H1 (cell line): ENCODE results near the gene CRYGS. TPM values are rescaled to one million over a fixed set of nuclear protein-coding genes. Genes with fewer than 3 reads are reported as not detected.
A peak's percentile ranks its signal among the peaks of the same experiment; 100 is the strongest.

Experiments
- CBX8 ChIP-seq: fragments of 300-800, 300-1000 bp; sonication (generic); IDR thresholded peaks from 2 replicates; pipeline ENCODE4 v1.7.1; 2016; ENCODE audit warnings: low read depth, low read length, borderline replicate concordance
- RAD21 ChIP-seq, 2 experiments: IDR thresholded peaks in 1 of 2; conservative IDR thresholded peaks in 1 of 2; 2 replicates each; pipeline ENCODE4 v1.6.1; 2011; ENCODE audit warnings: low read depth in 2 of 2, low read length in 2 of 2, improper control_type of control experiment in 1 of 2, inconsistent platforms in 1 of 2, mild to moderate bottlenecking in 1 of 2, moderate library complexity in 1 of 2
- RXRA ChIP-seq: IDR thresholded peaks from 2 replicates; pipeline ENCODE4 v1.6.1; 2011; ENCODE audit warnings: low read depth, mild to moderate bottlenecking, low read length, moderate library complexity; ENCODE audit not compliant: insufficient read depth
- TAF1 ChIP-seq: IDR thresholded peaks from 2 replicates; pipeline ENCODE4 v1.6.1; 2011; ENCODE audit warnings: mild to moderate bottlenecking, low read depth, low read length
- TAF7 ChIP-seq: optimal IDR thresholded peaks from 2 replicates; pipeline ENCODE3; 2011; ENCODE audit warnings: low read depth, mild to moderate bottlenecking, inconsistent platforms, low read length, moderate library complexity, borderline replicate concordance
- polyA plus RNA-seq, 7 experiments: library from polyadenylated mRNA; depleted of rRNA in 3 of 7; stranded (reverse) in 5 of 7; unstranded in 2 of 7; fragments of >200 nt in 5 of 7; fragments of 200-250 nt in 2 of 7; gene quantifications; 1 replicate in 5 of 7; 2 replicates in 1 of 7; 4 replicates in 1 of 7; pipeline versions ENCODE4 v1.2.1 to v1.2.3, GENCODE V29; 2011 to 2013; ENCODE audit warnings: missing spikeins in 2 of 7, mixed read lengths in 2 of 7
- total RNA-seq: library from RNA; stranded (reverse); fragmentation: NEBNext Ultra II Directional; extraction: Animal tissue kit (Norgen Biotek cat#: 25700); gene quantifications from 2 replicates; pipeline ENCODE4 v1.2.1, GENCODE V29; 2021
- TF ChIP-seq, protein P1 (sequence below): fragments of 300-600 bp; sonication (generic); IDR thresholded peaks from 2 replicates; pipeline ENCODE4 v1.7.1; 2012; ENCODE audit warnings: low read length, moderate library complexity, mild to moderate bottlenecking, inconsistent platforms; ENCODE audit not compliant: insufficient replicate concordance
- TF ChIP-seq, protein P2 (sequence below), 3 experiments: IDR thresholded peaks; 1 replicate in 2 of 3; 2 replicates in 1 of 3; pipeline versions ENCODE4 v1.5.1 to v1.6.1; 2011; ENCODE audit warnings: low read length in 3 of 3, mild to moderate bottlenecking in 3 of 3, inconsistent platforms in 2 of 3, low read depth in 1 of 3, moderate library complexity in 1 of 3; ENCODE audit not compliant: insufficient read depth in 1 of 3; ENCODE audit errors: control extremely low read depth in 1 of 3

CRYGS gene
- total and polyA plus RNA-seq, 2 of the 8 experiments (the other 6 are each of a cell fraction or from before 2014, with no cell fraction given), result 1.5 to 1.8 TPM

DNA sequence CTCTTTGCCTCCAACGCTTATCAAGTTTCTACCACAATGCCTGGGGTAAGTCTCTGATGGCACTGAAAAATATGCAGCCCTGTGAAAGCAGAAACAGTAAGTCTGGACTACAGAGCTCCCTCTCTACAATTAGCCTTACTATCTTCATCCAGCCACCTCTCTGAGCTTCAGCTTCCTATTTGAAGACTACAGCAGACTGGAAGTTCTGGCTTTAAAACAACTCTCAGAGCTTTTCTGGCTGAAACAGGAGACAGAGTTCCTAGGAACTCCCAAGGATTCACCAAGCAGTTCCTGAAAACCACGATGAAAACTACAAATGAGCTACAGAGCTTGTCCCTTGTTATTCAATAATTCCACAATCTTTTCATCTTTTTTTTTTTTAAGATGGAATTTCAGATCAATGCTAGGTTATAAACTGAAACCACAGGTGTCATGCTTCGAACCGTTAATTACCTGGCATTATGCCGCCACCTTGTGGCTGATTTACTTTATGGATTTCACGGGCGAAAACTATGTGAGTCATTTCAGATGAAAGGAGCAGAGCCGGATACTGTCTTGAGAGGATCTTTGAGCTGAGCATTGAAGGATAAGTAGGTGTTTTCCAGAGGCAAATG, 3.9 kb downstream of the CRYGS start (continued):
- TF ChIP-seq, protein P1, sequence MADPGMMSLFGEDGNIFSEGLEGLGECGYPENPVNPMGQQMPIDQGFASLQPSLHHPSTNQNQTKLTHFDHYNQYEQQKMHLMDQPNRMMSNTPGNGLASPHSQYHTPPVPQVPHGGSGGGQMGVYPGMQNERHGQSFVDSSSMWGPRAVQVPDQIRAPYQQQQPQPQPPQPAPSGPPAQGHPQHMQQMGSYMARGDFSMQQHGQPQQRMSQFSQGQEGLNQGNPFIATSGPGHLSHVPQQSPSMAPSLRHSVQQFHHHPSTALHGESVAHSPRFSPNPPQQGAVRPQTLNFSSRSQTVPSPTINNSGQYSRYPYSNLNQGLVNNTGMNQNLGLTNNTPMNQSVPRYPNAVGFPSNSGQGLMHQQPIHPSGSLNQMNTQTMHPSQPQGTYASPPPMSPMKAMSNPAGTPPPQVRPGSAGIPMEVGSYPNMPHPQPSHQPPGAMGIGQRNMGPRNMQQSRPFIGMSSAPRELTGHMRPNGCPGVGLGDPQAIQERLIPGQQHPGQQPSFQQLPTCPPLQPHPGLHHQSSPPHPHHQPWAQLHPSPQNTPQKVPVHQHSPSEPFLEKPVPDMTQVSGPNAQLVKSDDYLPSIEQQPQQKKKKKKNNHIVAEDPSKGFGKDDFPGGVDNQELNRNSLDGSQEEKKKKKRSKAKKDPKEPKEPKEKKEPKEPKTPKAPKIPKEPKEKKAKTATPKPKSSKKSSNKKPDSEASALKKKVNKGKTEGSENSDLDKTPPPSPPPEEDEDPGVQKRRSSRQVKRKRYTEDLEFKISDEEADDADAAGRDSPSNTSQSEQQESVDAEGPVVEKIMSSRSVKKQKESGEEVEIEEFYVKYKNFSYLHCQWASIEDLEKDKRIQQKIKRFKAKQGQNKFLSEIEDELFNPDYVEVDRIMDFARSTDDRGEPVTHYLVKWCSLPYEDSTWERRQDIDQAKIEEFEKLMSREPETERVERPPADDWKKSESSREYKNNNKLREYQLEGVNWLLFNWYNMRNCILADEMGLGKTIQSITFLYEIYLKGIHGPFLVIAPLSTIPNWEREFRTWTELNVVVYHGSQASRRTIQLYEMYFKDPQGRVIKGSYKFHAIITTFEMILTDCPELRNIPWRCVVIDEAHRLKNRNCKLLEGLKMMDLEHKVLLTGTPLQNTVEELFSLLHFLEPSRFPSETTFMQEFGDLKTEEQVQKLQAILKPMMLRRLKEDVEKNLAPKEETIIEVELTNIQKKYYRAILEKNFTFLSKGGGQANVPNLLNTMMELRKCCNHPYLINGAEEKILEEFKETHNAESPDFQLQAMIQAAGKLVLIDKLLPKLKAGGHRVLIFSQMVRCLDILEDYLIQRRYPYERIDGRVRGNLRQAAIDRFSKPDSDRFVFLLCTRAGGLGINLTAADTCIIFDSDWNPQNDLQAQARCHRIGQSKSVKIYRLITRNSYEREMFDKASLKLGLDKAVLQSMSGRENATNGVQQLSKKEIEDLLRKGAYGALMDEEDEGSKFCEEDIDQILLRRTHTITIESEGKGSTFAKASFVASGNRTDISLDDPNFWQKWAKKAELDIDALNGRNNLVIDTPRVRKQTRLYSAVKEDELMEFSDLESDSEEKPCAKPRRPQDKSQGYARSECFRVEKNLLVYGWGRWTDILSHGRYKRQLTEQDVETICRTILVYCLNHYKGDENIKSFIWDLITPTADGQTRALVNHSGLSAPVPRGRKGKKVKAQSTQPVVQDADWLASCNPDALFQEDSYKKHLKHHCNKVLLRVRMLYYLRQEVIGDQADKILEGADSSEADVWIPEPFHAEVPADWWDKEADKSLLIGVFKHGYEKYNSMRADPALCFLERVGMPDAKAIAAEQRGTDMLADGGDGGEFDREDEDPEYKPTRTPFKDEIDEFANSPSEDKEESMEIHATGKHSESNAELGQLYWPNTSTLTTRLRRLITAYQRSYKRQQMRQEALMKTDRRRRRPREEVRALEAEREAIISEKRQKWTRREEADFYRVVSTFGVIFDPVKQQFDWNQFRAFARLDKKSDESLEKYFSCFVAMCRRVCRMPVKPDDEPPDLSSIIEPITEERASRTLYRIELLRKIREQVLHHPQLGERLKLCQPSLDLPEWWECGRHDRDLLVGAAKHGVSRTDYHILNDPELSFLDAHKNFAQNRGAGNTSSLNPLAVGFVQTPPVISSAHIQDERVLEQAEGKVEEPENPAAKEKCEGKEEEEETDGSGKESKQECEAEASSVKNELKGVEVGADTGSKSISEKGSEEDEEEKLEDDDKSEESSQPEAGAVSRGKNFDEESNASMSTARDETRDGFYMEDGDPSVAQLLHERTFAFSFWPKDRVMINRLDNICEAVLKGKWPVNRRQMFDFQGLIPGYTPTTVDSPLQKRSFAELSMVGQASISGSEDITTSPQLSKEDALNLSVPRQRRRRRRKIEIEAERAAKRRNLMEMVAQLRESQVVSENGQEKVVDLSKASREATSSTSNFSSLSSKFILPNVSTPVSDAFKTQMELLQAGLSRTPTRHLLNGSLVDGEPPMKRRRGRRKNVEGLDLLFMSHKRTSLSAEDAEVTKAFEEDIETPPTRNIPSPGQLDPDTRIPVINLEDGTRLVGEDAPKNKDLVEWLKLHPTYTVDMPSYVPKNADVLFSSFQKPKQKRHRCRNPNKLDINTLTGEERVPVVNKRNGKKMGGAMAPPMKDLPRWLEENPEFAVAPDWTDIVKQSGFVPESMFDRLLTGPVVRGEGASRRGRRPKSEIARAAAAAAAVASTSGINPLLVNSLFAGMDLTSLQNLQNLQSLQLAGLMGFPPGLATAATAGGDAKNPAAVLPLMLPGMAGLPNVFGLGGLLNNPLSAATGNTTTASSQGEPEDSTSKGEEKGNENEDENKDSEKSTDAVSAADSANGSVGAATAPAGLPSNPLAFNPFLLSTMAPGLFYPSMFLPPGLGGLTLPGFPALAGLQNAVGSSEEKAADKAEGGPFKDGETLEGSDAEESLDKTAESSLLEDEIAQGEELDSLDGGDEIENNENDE, result no peak
- no peak for TF ChIP-seq TAF7
- TF ChIP-seq CBX8, result no peak
- TF ChIP-seq, protein P2, sequence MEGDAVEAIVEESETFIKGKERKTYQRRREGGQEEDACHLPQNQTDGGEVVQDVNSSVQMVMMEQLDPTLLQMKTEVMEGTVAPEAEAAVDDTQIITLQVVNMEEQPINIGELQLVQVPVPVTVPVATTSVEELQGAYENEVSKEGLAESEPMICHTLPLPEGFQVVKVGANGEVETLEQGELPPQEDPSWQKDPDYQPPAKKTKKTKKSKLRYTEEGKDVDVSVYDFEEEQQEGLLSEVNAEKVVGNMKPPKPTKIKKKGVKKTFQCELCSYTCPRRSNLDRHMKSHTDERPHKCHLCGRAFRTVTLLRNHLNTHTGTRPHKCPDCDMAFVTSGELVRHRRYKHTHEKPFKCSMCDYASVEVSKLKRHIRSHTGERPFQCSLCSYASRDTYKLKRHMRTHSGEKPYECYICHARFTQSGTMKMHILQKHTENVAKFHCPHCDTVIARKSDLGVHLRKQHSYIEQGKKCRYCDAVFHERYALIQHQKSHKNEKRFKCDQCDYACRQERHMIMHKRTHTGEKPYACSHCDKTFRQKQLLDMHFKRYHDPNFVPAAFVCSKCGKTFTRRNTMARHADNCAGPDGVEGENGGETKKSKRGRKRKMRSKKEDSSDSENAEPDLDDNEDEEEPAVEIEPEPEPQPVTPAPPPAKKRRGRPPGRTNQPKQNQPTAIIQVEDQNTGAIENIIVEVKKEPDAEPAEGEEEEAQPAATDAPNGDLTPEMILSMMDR (IDR thresholded peaks at IDR 0.05; ENCODE audit: control extremely low read depth in 1 of 3, insufficient read depth in 1 of 3, low read depth in 1 of 3, low read length in 3 of 3), result peak in 2 of 3 experiments; percentile 75 to 77; a peak in 3 of 4 replicates
- no peak for TF ChIP-seq RXRA
- peak; percentile 94 to 95 for TF ChIP-seq RAD21 (IDR thresholded peaks at IDR 0.05 in 1 of 2, conservative IDR thresholded peaks at IDR 0.05 in 1 of 2; ENCODE audit: low read depth in 2 of 2, low read length in 2 of 2)
- TF ChIP-seq TAF1, result no peak
